GM19328 (cell line): Measurements from ENCODE around the gene SMARCA1.

Experiments used
- ATAC-seq: cut with Tn5 transposase; IDR thresholded peaks from one replicate; pipeline ENCODE4 v1.9.1; 2021; ENCODE audit warnings: mild to moderate bottlenecking, moderate library complexity; ENCODE audit not compliant: unreplicated experiment

SMARCA1 gene

GRCh38 chrX:129529685-129530281 is 6.5 kb upstream of the SMARCA1 start:
- no peak for ATAC-seq

DNA sequence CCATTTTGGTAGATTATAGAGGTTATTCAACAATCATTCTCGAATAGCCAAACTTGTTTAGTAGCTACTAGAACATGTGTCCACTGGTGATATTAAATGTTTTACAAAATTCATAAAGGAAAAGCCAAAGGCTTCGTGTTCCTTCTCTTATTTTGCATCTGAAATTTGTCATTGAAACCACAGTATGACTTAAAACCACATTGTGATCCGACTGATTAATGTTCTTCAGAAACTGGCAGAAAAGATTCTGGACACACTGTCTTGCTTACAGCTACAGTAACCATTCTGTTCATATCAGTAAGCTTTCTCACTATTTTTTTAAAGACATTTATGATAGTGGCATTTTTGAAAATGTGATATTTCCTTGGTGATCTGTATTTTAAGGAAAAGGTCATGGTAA is 2.6 kb upstream of the SMARCA1 start:
- no peak for ATAC-seq

GRCh38 chrX:129525162-129525561 is 1.9 kb upstream of the SMARCA1 start:
- ATAC-seq: no peak

GRCh38 chrX:129524250-129524850 is 1.1 kb upstream of the SMARCA1 start:
- ATAC-seq: no peak

DNA sequence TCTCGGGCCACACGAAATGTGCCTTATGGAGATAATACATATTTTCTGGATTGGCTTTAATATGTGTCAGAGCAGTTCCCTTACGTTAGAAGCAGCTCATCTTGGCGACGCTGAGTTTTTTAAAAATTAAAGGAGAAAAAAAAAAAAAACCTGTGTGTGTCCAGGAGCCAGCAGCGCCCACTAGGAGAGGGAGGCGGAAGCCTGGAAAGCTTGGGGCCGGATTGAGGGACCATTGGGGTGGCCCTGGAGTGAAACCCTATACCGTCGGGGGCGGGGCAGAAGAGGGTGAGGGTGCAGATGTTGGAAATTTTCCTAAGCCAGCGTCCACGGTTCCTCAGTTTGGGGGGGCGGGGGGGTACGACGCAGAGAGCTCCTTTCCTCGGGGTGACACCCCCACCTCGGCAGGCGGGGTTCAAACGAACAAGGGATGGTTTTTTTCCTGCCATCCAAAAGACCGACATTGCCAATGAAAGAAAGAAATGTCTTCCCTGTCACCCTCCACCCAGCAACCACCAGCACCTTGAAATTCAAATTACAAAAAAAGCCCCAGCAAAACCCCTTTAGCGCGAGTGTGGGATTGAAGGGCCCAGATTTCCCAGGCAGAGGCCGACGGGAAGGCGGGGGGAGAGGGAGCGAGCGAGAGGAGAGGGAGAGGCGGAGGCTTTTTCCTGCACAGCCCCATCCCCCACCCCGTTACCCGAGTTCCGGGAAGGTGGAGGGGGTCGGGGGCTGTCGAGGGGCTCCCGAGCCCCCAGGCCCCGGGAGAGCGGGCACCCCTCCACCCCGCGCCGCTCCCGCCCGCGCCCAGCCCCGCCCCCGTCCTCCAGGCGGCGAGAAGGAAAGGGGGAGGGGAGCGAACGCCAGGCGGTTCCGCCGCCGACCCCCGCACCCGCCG is 859 bp downstream of the SMARCA1 start:
- ATAC-seq: no peak

- ATAC-seq: no peak
These were observed 3.1 kb downstream of the SMARCA1 start for GRCh38 chrX:129520151-129520550.

DNA sequence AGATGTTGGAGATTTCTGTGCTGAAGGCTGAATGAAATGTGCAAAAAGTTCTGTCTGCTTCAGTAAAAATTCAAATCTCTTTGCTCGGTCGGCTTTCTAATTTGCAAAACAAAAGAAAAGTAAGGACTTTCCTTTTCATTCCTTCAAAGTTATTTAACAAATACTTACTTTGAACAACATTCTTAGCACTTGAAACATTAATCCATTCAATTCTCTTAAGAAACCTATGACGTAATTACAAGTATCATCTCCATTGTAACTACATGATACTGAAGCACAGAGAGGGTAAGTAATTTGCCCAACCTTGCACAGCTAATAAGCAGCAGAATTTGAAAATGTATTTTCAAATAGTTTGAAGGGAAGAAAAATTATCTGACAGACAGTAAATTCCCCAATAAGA is 6.9 kb downstream of the SMARCA1 start:
- no peak for ATAC-seq

- no peak for ATAC-seq
These were observed 10.9 kb downstream of the SMARCA1 start for GRCh38 chrX:129512409-129512808.

DNA sequence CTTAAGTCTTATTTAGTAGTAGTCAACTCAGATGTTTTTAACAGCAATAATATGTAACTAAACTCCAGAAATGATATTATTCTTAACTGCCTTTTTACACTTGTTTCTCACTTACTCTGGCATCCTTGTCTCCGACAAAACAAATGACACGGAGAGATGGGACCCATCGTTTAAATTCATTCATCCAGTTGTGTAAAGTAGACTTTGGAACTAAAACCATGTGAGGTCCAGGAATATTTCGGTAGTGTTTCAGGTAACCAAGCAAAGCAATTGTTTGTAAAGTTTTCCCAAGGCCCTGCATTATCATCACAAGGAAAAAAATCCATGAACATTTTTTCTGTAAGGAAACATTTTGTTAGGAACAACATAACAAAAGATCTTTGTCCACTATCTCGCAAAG is 11.6 kb downstream of the SMARCA1 start:
- ATAC-seq: no peak

DNA sequence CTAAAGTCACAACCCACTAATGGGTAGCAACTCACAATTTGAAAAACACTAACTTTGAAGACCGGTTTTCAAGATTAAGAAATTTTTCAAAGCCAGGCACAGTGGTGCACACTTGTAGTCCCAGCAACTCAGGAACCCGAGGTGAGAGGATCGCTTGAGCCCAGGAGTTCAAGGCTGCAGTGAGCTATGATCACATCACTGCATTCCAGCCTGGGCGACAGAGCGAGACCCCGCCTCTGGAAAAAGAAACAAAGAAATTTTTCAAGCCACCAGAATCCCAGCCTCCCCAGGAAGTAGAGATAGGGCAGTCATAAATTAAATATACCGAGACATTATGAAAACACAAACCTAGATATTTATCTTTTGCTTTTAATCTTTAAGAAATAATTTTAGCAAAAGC is 13.0 kb downstream of the SMARCA1 start:
- no peak for ATAC-seq

DNA sequence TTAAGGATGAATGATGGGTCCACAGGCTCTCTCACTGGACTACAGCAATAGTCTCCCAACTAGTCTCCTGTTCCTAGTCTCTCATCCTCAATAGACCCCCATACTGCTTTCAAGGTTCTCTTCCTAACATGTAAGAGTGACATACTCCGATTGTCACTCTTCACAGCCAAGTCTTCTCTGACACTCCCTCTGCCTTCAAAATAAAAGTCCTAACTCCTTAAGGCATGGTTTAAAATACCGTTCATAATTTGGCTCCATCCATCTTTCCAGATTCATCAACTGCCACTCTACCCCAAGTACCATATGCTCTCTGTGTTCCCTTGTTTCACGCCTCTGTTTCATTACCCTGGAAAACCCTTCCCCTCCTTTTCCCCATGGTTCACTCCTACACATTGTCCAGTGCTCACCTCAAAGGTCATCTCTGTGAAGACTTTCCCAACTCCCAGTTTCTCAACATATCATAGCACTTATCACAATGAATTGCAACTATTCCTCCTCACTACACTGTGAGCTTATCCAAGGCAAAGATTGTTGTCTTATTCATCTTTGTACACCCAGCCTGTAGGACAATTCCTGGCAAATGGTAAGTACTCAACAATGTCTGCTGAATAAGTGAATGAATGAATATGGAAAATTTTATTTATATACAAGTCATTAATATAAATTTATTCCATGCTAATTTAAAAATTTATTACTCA is 26.0 kb downstream of the SMARCA1 start:
- no peak for ATAC-seq

DNA sequence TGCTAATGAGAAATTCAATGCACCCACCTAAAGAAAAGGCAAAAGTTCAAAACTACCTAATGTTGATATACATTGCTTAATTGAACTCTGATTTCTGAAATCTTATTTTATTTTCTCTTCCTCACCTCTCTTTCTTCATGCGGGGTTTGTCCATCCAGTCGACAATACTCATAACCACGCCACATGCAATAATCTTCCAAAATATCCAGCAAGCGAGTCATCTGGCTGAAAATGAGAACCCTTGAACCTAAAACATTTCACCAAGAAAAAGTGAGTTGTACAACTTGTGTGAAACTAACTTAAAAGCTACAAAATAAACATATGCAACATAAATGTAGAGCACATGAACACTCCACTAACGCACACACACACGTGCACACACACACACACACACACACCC is 26.7 kb downstream of the SMARCA1 start:
- no peak for ATAC-seq

- no peak for ATAC-seq
These were observed 27.4 kb downstream of the SMARCA1 start for GRCh38 chrX:129495900-129496299.

DNA sequence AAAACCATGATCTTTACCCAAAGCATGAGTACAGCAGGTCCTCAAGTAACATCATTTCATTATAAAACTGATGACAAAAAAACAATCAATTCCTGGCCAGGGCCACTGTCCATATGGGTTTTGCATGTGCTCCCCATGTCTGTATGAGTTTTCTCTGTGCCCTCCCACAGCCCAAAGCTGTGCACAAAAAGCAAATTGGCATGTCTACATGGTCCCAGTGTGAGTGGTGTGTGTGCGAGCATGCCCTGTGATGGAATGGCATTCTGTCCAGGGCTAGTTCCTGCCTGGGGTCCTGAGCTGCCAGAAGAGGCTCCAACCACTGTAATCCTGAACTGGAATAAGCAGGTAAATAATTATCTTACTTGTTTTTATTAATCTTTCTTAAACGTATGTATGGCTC is 28.4 kb downstream of the SMARCA1 start:
- ATAC-seq: no peak

DNA sequence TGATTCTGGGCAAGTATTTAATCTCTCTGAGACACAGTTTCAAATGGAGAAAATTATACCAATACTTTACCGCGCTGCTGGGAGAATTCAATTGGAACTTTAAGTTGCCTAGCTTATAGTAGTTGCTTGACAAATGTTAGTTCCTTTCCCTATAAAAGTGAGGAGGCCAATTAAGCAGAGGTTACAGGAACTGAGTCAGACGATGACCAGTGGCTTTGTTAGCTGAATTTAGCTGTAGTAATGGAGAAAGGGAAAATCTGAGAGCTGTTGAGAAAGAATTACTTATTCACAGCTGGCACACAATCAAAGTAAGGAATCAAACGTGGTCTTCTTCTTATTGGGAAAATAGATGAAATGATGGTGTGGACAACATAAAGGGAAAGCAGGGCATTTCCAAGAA is 29.6 kb downstream of the SMARCA1 start:
- no peak for ATAC-seq

GRCh38 chrX:129490330-129490729 is 33.0 kb downstream of the SMARCA1 start:
- ATAC-seq: no peak

DNA sequence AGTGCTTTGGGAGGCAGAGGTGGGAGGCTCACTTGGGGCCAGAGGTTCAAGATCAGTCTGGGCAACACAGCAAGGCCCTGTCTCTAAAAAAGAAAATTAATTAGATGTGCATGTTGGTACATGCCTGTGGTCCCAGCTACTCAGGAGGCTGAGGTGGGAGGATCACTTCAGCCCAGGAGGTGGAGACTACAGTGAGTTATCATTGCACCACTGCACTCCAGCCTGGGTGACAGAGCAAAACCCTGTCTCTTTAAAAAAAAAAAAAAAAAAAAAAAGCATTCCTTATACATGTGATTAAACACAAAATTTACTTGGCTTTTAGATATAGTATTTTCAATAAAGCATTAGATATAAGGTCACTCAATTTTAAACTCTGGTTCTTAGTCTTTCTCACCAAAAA is 34.9 kb downstream of the SMARCA1 start:
- no peak for ATAC-seq

DNA sequence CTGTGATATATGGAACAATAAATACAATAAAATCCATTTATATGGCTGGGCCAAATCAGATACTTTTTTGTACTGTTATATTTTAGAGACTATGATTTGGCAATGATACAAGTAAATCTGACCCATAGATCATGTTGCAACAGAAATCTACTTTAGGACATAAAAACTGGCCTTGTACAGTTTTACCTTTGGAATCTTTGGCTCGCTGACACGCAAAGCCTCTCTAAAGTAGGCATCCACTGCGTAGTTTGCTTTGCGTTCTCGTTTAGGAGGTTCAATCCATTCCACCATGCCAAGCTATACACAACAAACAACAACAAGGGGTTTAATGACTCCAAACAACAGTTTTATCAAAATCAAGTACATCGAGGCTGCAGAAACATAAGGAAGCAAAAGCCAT is 42.4 kb downstream of the SMARCA1 start:
- ATAC-seq: no peak

- ATAC-seq: no peak
These were observed 44.8 kb downstream of the SMARCA1 start for GRCh38 chrX:129478516-129478915.

DNA sequence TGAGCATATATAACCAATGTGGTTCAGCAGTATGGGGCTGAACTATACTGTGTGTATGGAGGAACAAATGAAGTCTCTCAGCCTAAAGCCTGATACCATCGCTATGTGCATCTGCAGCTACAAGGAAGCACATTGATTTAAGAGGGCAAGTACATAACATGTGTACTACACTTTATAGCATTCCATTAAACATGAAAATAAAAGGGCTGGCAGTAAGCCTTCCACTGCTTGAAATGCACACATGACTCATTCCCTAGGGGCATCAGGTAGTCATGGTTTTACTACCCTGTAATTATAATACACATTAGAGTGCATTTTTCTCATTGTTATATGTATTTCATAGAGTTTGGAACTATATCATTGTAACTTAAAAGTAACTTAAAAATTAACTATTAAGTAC is 51.2 kb downstream of the SMARCA1 start:
- no peak for ATAC-seq

DNA sequence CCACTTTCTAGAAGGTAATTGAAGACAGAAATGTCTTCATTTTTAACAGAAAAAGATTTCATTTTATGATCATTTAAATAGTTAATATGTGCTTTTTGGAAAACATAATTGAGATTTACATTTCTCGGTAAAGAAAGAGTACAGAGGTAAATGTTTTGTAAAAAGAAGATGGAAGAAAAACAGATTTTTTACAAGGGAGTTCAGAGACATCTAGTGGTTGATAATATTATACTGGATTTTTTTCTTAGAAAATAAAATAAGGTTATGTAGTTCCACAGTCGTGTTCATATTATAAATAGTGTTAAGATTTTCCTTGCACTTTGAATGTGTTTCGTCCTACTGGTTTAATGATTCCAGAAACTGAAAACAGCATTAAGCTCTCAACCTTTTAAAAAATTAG is 60.6 kb downstream of the SMARCA1 start:
- no peak for ATAC-seq
